GM23338 (cell line): Measurements from ENCODE around the gene FAM53B. TPM values are rescaled to one million over a fixed set of nuclear protein-coding genes. Genes with fewer than 3 reads are reported as not detected.

ENCODE experiments used
- ATAC-seq: fragments of 200-7000 bp; cut with Tn5 transposase; 3 replicates; pipeline ENCODE4 v1.9.1; 2020
- DNase-seq: peaks from one replicate; pipeline ENCODE4 v3.0.0-alpha.2; 2015; ENCODE audit warnings: low spot score
- H2AFZ ChIP-seq: fragments of 200-600 bp; sonication (generic); 2 replicates; pipeline ENCODE4 v1.8.0; 2016; ENCODE audit warnings: antibody characterized with exemption, mild to moderate bottlenecking, moderate library complexity
- H3F3A ChIP-seq: fragments of 200-600 bp; sonication (generic); replicated peaks from 2 replicates; pipeline ENCODE4 v1.8.0; 2017; ENCODE audit warnings: antibody characterized with exemption, mixed run types, low read depth
- H3K27ac ChIP-seq: fragments of 200-600 bp; sonication (generic); 2 replicates; pipeline ENCODE4 v1.6.1; 2016; ENCODE audit warnings: low read depth
- H3K27me3 ChIP-seq: fragments of 200-600 bp; sonication (generic); 2 replicates; pipeline ENCODE4 v1.8.0; 2016; ENCODE audit warnings: mild to moderate bottlenecking, mixed run types, moderate library complexity; ENCODE audit not compliant: insufficient read depth
- H3K36me3 ChIP-seq: fragments of 200-600 bp; sonication (generic); 2 replicates; pipeline ENCODE4 v1.8.0; 2016; ENCODE audit warnings: mild to moderate bottlenecking; ENCODE audit not compliant: insufficient read depth
- H3K4me1 ChIP-seq: fragments of 200-600 bp; sonication (generic); 2 replicates; pipeline ENCODE4 v1.8.0; 2016; ENCODE audit warnings: mild to moderate bottlenecking, moderate library complexity; ENCODE audit not compliant: insufficient read depth
- H3K4me2 ChIP-seq: fragments of 200-600 bp; sonication (generic); 2 replicates; pipeline ENCODE4 v1.7.1; 2017; ENCODE audit warnings: mixed run types
- H3K4me3 ChIP-seq: fragments of 200-600 bp; sonication (generic); 2 replicates; pipeline ENCODE4 v1.6.1; 2016; ENCODE audit warnings: mixed run types
- H3K79me2 ChIP-seq: fragments of 200-600 bp; sonication (generic); replicated peaks from 2 replicates; pipeline ENCODE4 v1.8.0; 2017; ENCODE audit warnings: mild to moderate bottlenecking; ENCODE audit not compliant: insufficient read depth
- H3K9me2 ChIP-seq: fragments of 200-600 bp; sonication (generic); 2 replicates; pipeline ENCODE4 v1.8.0; 2017; ENCODE audit not compliant: insufficient read depth
- H4K20me1 ChIP-seq: fragments of 200-600 bp; sonication (generic); replicated peaks from 2 replicates; pipeline ENCODE4 v1.8.0; 2017; ENCODE audit warnings: mild to moderate bottlenecking; ENCODE audit not compliant: insufficient read depth
- H3K27ac Mint-ChIP-seq: 2 replicates; pipeline ENCODE4 v1.8.0; 2020; ENCODE audit warnings: inconsistent platforms, mild to moderate bottlenecking, moderate library complexity, mixed read lengths
- H3K27me3 Mint-ChIP-seq: 3 replicates; pipeline ENCODE4 v1.8.0; 2022; ENCODE audit warnings: low read depth, mild to moderate bottlenecking, moderate library complexity, mixed read lengths, inconsistent platforms; ENCODE audit not compliant: insufficient read depth, poor library complexity
- H3K36me3 Mint-ChIP-seq: 3 replicates; pipeline ENCODE4 v1.8.0; 2021; ENCODE audit warnings: low read depth, mild to moderate bottlenecking, inconsistent platforms, moderate library complexity, mixed read lengths
- H3K4me1 Mint-ChIP-seq: 3 replicates; pipeline ENCODE4 v1.8.0; 2020; ENCODE audit warnings: mild to moderate bottlenecking, inconsistent platforms, mixed read lengths
- H3K4me3 Mint-ChIP-seq: 3 replicates; pipeline ENCODE4 v1.8.0; 2021; ENCODE audit warnings: moderate library complexity, mild to moderate bottlenecking, inconsistent platforms, mixed read lengths
- H3K9me3 Mint-ChIP-seq: 3 replicates; pipeline ENCODE4 v1.8.0; 2020; ENCODE audit warnings: moderate library complexity, mild to moderate bottlenecking, inconsistent platforms, mixed read lengths
- CREB1 ChIP-seq: fragments of 250-450 bp; sonication (Bioruptor Pico); IDR thresholded peaks from 2 replicates; pipeline ENCODE4 v1.5.0; 2020; ENCODE audit warnings: low read depth, mild to moderate bottlenecking, moderate library complexity
- ETS1 ChIP-seq: IDR thresholded peaks from 2 replicates; pipeline ENCODE4 v1.6.1; 2016; ENCODE audit warnings: antibody characterized with exemption
- EZH2phosphoT487 ChIP-seq: fragments of 200-600 bp; sonication (generic); IDR thresholded peaks from one replicate; pipeline ENCODE4 v1.8.1; 2018; ENCODE audit warnings: antibody characterized with exemption; ENCODE audit not compliant: unreplicated experiment
- JUNB ChIP-seq: IDR thresholded peaks from one replicate; pipeline ENCODE4 v1.6.1; 2016; ENCODE audit warnings: antibody characterized with exemption; ENCODE audit not compliant: unreplicated experiment
- POLR2AphosphoS5 ChIP-seq: IDR thresholded peaks from 2 replicates; pipeline ENCODE4 v1.6.1; 2016; ENCODE audit warnings: antibody characterized with exemption, low read depth
- ZNF114 ChIP-seq: fragments of 250-450 bp; sonication (Bioruptor Pico); IDR thresholded peaks from 2 replicates; pipeline ENCODE4 v1.5.0; 2020; ENCODE audit warnings: mild to moderate bottlenecking, moderate library complexity
- ZNF331 ChIP-seq: fragments of 250-450 bp; sonication (Bioruptor Pico); IDR thresholded peaks from 2 replicates; pipeline ENCODE4 v1.5.0; 2020; ENCODE audit warnings: low read depth, mild to moderate bottlenecking, moderate library complexity
- polyA plus RNA-seq: library from polyadenylated mRNA; unstranded; fragments of >200 nt; fragmentation: Nextera tagmentation; extraction: Ambion mirVana; gene quantifications from 2 replicates; pipeline ENCODE4 v1.2.1, GENCODE V29; 2016
- total RNA-seq: library from RNA; depleted of rRNA; stranded (reverse); fragments of >200 nt; shearing (Covaris generic); gene quantifications from 2 replicates; pipeline ENCODE4 v1.2.3, GENCODE V29; 2014
- TF ChIP-seq, protein P1 (sequence below), 2 experiments: fragments of 200-600 bp in 1 of 2; sonication (generic) in 1 of 2; conservative IDR thresholded peaks; 2 replicates each; pipeline versions ENCODE4 v1.5.1 to v1.6.1; 2016 to 2017; ENCODE audit warnings: antibody characterized with exemption in 2 of 2, low read depth in 2 of 2, mild to moderate bottlenecking in 2 of 2, moderate library complexity in 1 of 2

The FAM53B gene
- total and polyA plus RNA-seq, 2 experiments from 2014 or later, result 3.0 to 20.3 TPM

DNA sequence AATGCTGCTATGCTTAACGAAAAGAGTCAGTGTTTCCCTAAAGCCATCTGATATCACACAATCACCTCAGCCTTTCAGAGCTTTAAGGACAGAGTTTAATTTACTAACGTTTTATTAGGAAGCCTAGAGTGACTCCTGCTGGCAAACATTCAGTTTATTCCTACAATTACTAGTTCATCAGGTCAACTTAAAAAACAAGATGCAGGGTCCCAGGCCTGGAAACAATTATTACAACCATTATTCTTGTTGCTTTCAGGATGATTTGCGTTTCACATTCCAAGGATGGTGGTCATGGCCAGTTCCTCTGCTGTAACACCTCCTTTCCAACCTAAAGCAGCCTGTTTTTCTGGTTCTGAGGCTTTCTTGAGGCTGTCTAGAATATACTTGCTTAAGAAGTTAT, 1.5 kb upstream of the FAM53B start:
- Histone ChIP-seq H3K27me3 (peaks cover 22% of the 10 kb centered on the region), H3K9me2 (no peaks in the 10 kb centered on the region), H2AFZ (no peak overlapping the region), H3K27ac (no peak overlapping the region), H3K4me1 (peaks cover 24% of the 10 kb centered on the region), H3K4me2 (no peak overlapping the region), H3F3A (0 out of 2 replicates have a peak, but pooled peaks cover 3% of the 10 kb centered on the region), H3K4me3 (no peak overlapping the region), H4K20me1 (peaks cover 2% of the 10 kb centered on the region; the same call in 1 of the 2 replicates), H3K79me2 (no peaks in the 10 kb centered on the region), H3K36me3 (no peaks in the 10 kb centered on the region)
- Mint-ChIP-seq H3K36me3 (no peaks in the 10 kb centered on the region; the same call in 2 of the 3 replicates), H3K4me1 (peaks cover 30% of the 10 kb centered on the region), H3K27ac (no peak overlapping the region), H3K27me3 (peaks cover 24% of the 10 kb centered on the region), H3K4me3 (no peak overlapping the region), H3K9me3 (no peaks in the 10 kb centered on the region)
- peak; percentile 70 for DNase-seq
- ATAC-seq, result no peak
- TF ChIP-seq POLR2AphosphoS5, result no peak
- TF ChIP-seq ETS1, result no peak
- no peak for TF ChIP-seq ZNF331 (CRISPR knock-in tag)
- TF ChIP-seq, protein P1, sequence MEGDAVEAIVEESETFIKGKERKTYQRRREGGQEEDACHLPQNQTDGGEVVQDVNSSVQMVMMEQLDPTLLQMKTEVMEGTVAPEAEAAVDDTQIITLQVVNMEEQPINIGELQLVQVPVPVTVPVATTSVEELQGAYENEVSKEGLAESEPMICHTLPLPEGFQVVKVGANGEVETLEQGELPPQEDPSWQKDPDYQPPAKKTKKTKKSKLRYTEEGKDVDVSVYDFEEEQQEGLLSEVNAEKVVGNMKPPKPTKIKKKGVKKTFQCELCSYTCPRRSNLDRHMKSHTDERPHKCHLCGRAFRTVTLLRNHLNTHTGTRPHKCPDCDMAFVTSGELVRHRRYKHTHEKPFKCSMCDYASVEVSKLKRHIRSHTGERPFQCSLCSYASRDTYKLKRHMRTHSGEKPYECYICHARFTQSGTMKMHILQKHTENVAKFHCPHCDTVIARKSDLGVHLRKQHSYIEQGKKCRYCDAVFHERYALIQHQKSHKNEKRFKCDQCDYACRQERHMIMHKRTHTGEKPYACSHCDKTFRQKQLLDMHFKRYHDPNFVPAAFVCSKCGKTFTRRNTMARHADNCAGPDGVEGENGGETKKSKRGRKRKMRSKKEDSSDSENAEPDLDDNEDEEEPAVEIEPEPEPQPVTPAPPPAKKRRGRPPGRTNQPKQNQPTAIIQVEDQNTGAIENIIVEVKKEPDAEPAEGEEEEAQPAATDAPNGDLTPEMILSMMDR (conservative IDR thresholded peaks at IDR 0.05; ENCODE audit: low read depth in 2 of 2), result peak; percentile 55 to 59; a peak in 3 of 4 replicates
- no peak for TF ChIP-seq CREB1 (CRISPR knock-in tag)

DNA sequence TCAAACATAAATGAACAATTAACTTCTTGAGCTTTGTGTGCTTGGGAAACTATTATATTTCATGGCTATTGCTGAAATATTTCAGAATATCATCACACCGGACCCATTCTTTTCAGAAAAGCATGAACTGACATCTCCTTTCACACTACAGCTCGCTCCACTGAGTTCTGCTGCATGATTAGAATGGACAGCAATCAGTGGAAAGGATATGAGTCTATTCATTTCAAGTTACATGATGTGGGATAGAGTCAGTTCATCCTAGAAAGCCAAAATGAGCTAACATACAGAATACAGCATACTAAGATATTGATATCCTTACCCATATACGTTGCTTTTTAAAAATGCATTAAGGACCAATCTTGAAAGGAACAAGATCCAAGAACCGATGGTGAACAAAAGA, 1.1 kb upstream of the FAM53B start:
- H3K36me3 ChIP-seq, result no peaks in the 10 kb centered on the region
- DNase-seq (no peak), ATAC-seq (no peak)
- peaks cover 2% of the 10 kb centered on the region; the same call in 1 of the 2 replicates for H4K20me1 ChIP-seq
- no peaks in the 10 kb centered on the region for H3K9me2 ChIP-seq
- H3K79me2 ChIP-seq, result no peaks in the 10 kb centered on the region
- H3K4me2 ChIP-seq, result peak overlapping the region; percentile 67
- H3K4me3 ChIP-seq, result peak overlapping the region; percentile 52
- H3F3A ChIP-seq, result 0 out of 2 replicates have a peak, but pooled peaks cover 3% of the 10 kb centered on the region
- TF ChIP-seq CREB1 (CRISPR knock-in tag) (no peak), POLR2AphosphoS5 (no peak), EZH2phosphoT487 (no peak), ZNF114 (no peak), JUNB (no peak)
- TF ChIP-seq, protein P1 (conservative IDR thresholded peaks at IDR 0.05; ENCODE audit: low read depth in 2 of 2), result no peak
- Mint-ChIP-seq H3K27ac (no peak overlapping the region), H3K4me1 (peaks cover 34% of the 10 kb centered on the region), H3K27me3 (peaks cover 27% of the 10 kb centered on the region), H3K4me3 (peak overlapping the region; percentile 78), H3K9me3 (no peaks in the 10 kb centered on the region), H3K36me3 (no peaks in the 10 kb centered on the region)
- no peak overlapping the region for H3K27ac ChIP-seq
- H3K4me1 ChIP-seq, result peaks cover 28% of the 10 kb centered on the region
- H3K27me3 ChIP-seq, result peaks cover 22% of the 10 kb centered on the region
- H2AFZ ChIP-seq, result no peak overlapping the region
